ENCODE data around the gene TMEM131L. TPM values are rescaled to one million over a fixed set of nuclear protein-coding genes. Genes with fewer than 3 reads are reported as not detected.
A peak's percentile ranks its signal among the peaks of the same experiment; 100 is the strongest.

Gene TMEM131L
- total and polyA plus RNA-seq, 3 donors from 2014 or later, result 9.1 to 15.0 (median 12.6) TPM

GRCh38 chr4:153628796-153629315 is 162.7 kb downstream of the TMEM131L start:
- TF ChIP-seq POLR2A (IDR thresholded peaks at IDR 0.05), result no peak
- TF ChIP-seq CTCF (IDR thresholded peaks at IDR 0.05), result no peak
- H3K9me3 ChIP-seq, result no peaks in the 10 kb centered on the region
- H3K27ac ChIP-seq, result no peak overlapping the region
- DNase-seq, result no peak
- intact Hi-C loops (cut with DNase I; ENCODE audit: low total_unique reads), result no loop called here
- H3K36me3 ChIP-seq (ENCODE audit: low read depth, missing control alignments), result no peaks in the 10 kb centered on the region
- WGBS, 2 donors, result 78 to 86% methylated on average over 8 of the region's 8 CpGs
- H3K4me1 ChIP-seq, result no peaks in the 10 kb centered on the region
- no peaks in the 10 kb centered on the region for H3K27me3 ChIP-seq
- no peak overlapping the region for H3K4me3 ChIP-seq

GRCh38 chr4:153629776-153630175 is 163.6 kb downstream of the TMEM131L start:
- Histone ChIP-seq H3K4me3 (no peak overlapping the region), H3K27me3 (no peaks in the 10 kb centered on the region), H3K9me3 (no peaks in the 10 kb centered on the region), H3K27ac (no peak overlapping the region), H3K36me3 (ENCODE audit: low read depth, missing control alignments) (no peaks in the 10 kb centered on the region), H3K4me1 (no peaks in the 10 kb centered on the region)
- no peak for TF ChIP-seq POLR2A (IDR thresholded peaks at IDR 0.05)
- intact Hi-C loops (cut with DNase I; ENCODE audit: low total_unique reads), result no loop called here
- DNase-seq, result no peak

GRCh38 chr4:153634738-153635353 is 168.7 kb downstream of the TMEM131L start:
- Histone ChIP-seq H3K36me3 (ENCODE audit: low read depth, missing control alignments) (no peaks in the 10 kb centered on the region), H3K27ac (no peak overlapping the region), H3K9me3 (no peaks in the 10 kb centered on the region), H3K4me1 (no peaks in the 10 kb centered on the region), H3K4me3 (no peak overlapping the region), H3K27me3 (no peaks in the 10 kb centered on the region)
- intact Hi-C loops (cut with DNase I; ENCODE audit: low total_unique reads), result no loop called here
- no peak for DNase-seq
- 66 to 76% methylated on average over 3 of the region's 3 CpGs for WGBS, 2 donors
- no peak for TF ChIP-seq POLR2A (IDR thresholded peaks at IDR 0.05)
- TF ChIP-seq CTCF (IDR thresholded peaks at IDR 0.05), result peak in 2 of 3 experiments; percentile 22 to 43

- TF ChIP-seq CTCF (IDR thresholded peaks at IDR 0.05) (no peak), POLR2A (IDR thresholded peaks at IDR 0.05) (no peak)
- no peaks in the 10 kb centered on the region for H3K27me3 ChIP-seq
- no peaks in the 10 kb centered on the region for H3K4me1 ChIP-seq
- H3K4me3 ChIP-seq, result no peak overlapping the region
- H3K9me3 ChIP-seq, result no peaks in the 10 kb centered on the region
- intact Hi-C loops (cut with DNase I; ENCODE audit: low total_unique reads), result no loop called here
- DNase-seq, result no peak
- no peaks in the 10 kb centered on the region for H3K36me3 ChIP-seq (ENCODE audit: low read depth, missing control alignments)
- H3K27ac ChIP-seq, result no peak overlapping the region
- 72 to 86% methylated on average over 6 of the region's 6 CpGs for WGBS, 2 donors
Measured at GRCh38 chr4:153635846-153636245, 169.7 kb downstream of the TMEM131L start.

GRCh38 chr4:153637201-153637600 is 171.0 kb downstream of the TMEM131L start:
- WGBS, 2 donors, result 92 to 98% methylated on average over 3 of the region's 3 CpGs
- Histone ChIP-seq H3K27ac (no peak overlapping the region), H3K36me3 (ENCODE audit: low read depth, missing control alignments) (no peaks in the 10 kb centered on the region), H3K27me3 (no peaks in the 10 kb centered on the region), H3K4me1 (no peaks in the 10 kb centered on the region), H3K4me3 (no peak overlapping the region), H3K9me3 (no peaks in the 10 kb centered on the region)
- intact Hi-C loops (cut with DNase I; ENCODE audit: low total_unique reads), result no loop called here
- no peak for DNase-seq
- no peak for TF ChIP-seq CTCF (IDR thresholded peaks at IDR 0.05)
- TF ChIP-seq POLR2A (IDR thresholded peaks at IDR 0.05), result no peak

Data from testis (tissue), 3 donors.